Measurements from ENCODE around the gene GRB10. TPM values are rescaled to one million over a fixed set of nuclear protein-coding genes. Genes with fewer than 3 reads are reported as not detected.

GRB10 gene
- total and polyA plus RNA-seq, 2 donors (not counting 3 experiments of a cell fraction or from before 2014, with no cell fraction given): 43.7 to 240 TPM

DNA sequence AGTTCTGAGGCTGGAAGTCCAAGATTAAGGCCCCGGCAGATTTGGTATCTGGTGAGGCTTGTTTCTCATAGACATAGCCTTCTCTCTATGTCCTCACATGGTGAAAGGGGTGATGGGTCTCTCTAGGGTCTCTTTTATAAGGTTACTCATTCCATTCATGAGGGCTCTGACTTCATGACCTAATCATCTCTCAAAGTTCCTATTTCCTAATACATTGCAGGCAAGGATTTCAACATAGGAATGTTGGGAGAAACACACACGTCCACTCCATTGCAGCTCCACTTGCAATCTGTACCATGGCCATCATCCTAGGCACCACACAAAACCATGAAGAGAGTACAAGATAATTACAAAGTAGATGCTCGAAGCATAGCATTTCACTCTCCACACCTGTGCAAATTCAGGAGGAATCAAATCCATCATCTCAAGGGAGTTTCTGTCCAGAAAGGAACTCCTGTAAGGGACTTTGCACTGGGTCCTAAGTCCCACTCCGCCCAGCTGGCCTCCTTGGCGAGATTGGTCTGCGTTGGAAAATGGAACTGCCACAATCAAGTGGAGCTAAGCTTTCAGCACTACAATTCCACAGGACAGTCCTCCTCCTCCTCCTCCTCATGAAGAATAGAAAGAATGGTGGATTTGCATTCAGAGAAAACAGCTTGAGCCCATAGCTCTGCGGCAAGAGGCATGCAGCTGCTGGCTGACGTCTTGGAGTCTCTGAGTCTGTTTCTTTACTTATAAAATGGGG, 226.3 kb downstream of the GRB10 start:
- H3K36me3 ChIP-seq (ENCODE audit: control insufficient read depth in 2 of 2, extremely low read depth in 1 of 2, insufficient read depth in 2 of 2, low read length in 2 of 2): no peaks in the 10 kb centered on the region
- H3K27ac ChIP-seq (ENCODE audit: insufficient read depth, low read depth, low read length): no peak overlapping the region
- dilution Hi-C loops (cut with MboI; ENCODE audit: extremely low pct_ligation_motif_present, low sequenced_read_pairs): no loop called here
- no peaks in the 10 kb centered on the region for H3K9me1 ChIP-seq (replicated peaks; ENCODE audit: control insufficient read depth, extremely low read depth, insufficient read depth, low read length)
- H3K4me2 ChIP-seq (ENCODE audit: insufficient read depth, low read length): no peak overlapping the region
- H4K20me1 ChIP-seq (replicated peaks; ENCODE audit: control insufficient read depth, extremely low read depth, insufficient read depth, low read length): no peaks in the 10 kb centered on the region
- POLR2A ChIA-PET: no interaction called here
- no peaks in the 10 kb centered on the region for H3K9me3 ChIP-seq (replicated peaks; ENCODE audit: control insufficient read depth, insufficient read depth, low read length)
- no peak overlapping the region for H3K4me3 ChIP-seq (replicated peaks in 1 of 3; ENCODE audit: insufficient read depth in 1 of 3, low read depth in 1 of 3, low read length in 3 of 3)
- CTCF ChIA-PET: interaction anchor here (0.8 to 1.1 kb wide), 3 partner anchors 18 to 585 kb away, joined by 3 to 5 read pairs (median 3); no protein-coding TSS in a partner anchor
- FAIRE-seq: no peak
- BruUV-seq (replicated peaks): no TSS peak
- H3K79me2 ChIP-seq (ENCODE audit: control insufficient read depth, insufficient read depth, low read length): no peaks in the 10 kb centered on the region
- intact Hi-C loops (cut with micrococcal nuclease): no loop called here
- H2AFZ ChIP-seq (ENCODE audit: low read depth, low read length): no peak overlapping the region
- TF ChIP-seq POLR2A (IDR thresholded peaks at IDR 0.05; ENCODE audit: low read depth, low read length): no peak
- TF ChIP-seq, protein P1, sequence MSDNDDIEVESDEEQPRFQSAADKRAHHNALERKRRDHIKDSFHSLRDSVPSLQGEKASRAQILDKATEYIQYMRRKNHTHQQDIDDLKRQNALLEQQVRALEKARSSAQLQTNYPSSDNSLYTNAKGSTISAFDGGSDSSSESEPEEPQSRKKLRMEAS (IDR thresholded peaks at IDR 0.05; ENCODE audit: insufficient read depth, insufficient read length): no peak
- TF ChIP-seq, protein P2, sequence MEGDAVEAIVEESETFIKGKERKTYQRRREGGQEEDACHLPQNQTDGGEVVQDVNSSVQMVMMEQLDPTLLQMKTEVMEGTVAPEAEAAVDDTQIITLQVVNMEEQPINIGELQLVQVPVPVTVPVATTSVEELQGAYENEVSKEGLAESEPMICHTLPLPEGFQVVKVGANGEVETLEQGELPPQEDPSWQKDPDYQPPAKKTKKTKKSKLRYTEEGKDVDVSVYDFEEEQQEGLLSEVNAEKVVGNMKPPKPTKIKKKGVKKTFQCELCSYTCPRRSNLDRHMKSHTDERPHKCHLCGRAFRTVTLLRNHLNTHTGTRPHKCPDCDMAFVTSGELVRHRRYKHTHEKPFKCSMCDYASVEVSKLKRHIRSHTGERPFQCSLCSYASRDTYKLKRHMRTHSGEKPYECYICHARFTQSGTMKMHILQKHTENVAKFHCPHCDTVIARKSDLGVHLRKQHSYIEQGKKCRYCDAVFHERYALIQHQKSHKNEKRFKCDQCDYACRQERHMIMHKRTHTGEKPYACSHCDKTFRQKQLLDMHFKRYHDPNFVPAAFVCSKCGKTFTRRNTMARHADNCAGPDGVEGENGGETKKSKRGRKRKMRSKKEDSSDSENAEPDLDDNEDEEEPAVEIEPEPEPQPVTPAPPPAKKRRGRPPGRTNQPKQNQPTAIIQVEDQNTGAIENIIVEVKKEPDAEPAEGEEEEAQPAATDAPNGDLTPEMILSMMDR (IDR thresholded peaks at IDR 0.05; ENCODE audit: extremely low read depth in 1 of 2, insufficient read depth in 1 of 2, low read depth in 1 of 2, low read length in 2 of 2): no peak
- TF ChIP-seq GATA2 (IDR thresholded peaks at IDR 0.05; ENCODE audit: insufficient read depth, insufficient read length, low read depth, low read length): no peak
- TF ChIP-seq JUN (IDR thresholded peaks at IDR 0.05; ENCODE audit: borderline replicate concordance, insufficient read depth, insufficient read length, low read depth): no peak
- no peak for TF ChIP-seq POLR2AphosphoS5 (IDR thresholded peaks at IDR 0.05; ENCODE audit: insufficient read depth, low read depth, low read length)
- TF ChIP-seq FOS (IDR thresholded peaks at IDR 0.05; ENCODE audit: borderline replicate concordance, insufficient read depth, low read length): no peak
- no peak for TF ChIP-seq EZH2 (IDR thresholded peaks at IDR 0.05; ENCODE audit: borderline replicate concordance, low read depth, low read length, severe bottlenecking)
- TF ChIP-seq MYC (IDR thresholded peaks at IDR 0.05; ENCODE audit: low read depth, low read length): no peak
- H3K4me1 ChIP-seq (ENCODE audit: control insufficient read depth, extremely low read depth, insufficient read depth, low read length): no peaks in the 10 kb centered on the region
- no peak for DNase-seq (ENCODE audit: low read depth, low spot score)
- no peak overlapping the region for H3K9ac ChIP-seq (replicated peaks; ENCODE audit: extremely low read depth, insufficient read depth, low read length)
- H3K27me3 ChIP-seq (ENCODE audit: control insufficient read depth in 2 of 2, insufficient read depth in 2 of 2, low read length in 2 of 2): peaks cover 6 to 7% of the 10 kb centered on the region in 2 experiments

All from endothelial cell of umbilical vein (primary cell).